Stimulated activated naive CD8-positive, alpha-beta T cell treated with anti-CD3 and anti-CD28 coated beads, Interleukin-15, Interleukin-2, amounts not matched to agents 100 U/mL and 50 U/mL, for 24 hours (primary cell): ENCODE measurements around the gene TREML4.

Source experiments
- ATAC-seq: fragments of 150-1000 bp; cut with Tn5 transposase; one replicate; pipeline ENCODE4 v1.10.0; 2021
- DNase-seq: peaks from one replicate; pipeline ENCODE4 v3.0.0; 2021

TREML4 gene

GRCh38 chr6:41255638-41256246, 27.6 kb downstream of the TREML4 start:
- no peak for ATAC-seq
- DNase-seq = no peak

GRCh38 chr6:41256383-41256782, 28.2 kb downstream of the TREML4 start:
- DNase-seq (no peak), ATAC-seq (no peak)

GRCh38 chr6:41257369-41258195, 29.4 kb downstream of the TREML4 start:
- ATAC-seq (no peak), DNase-seq (no peak)

GRCh38 chr6:41258196-41258493, 30.0 kb downstream of the TREML4 start:
- DNase-seq (no peak), ATAC-seq (no peak)

- DNase-seq = no peak
Observed at GRCh38 chr6:41262401-41262800, 34.3 kb downstream of the TREML4 start.

GRCh38 chr6:41263267-41263666, 35.1 kb downstream of the TREML4 start:
- DNase-seq = no peak
- ATAC-seq = no peak

More at GRCh38 chr6:41262401-41262800, 34.3 kb downstream of the TREML4 start:
- no peak for ATAC-seq

GRCh38 chr6:41266541-41266940, 38.4 kb downstream of the TREML4 start:
- no peak for DNase-seq
- no peak for ATAC-seq

GRCh38 chr6:41268478-41268877, 40.3 kb downstream of the TREML4 start:
- no peak for DNase-seq
- ATAC-seq = no peak

- ATAC-seq (no peak), DNase-seq (no peak)
Observed at GRCh38 chr6:41269166-41269565, 41.0 kb downstream of the TREML4 start.

GRCh38 chr6:41269716-41270115, 41.6 kb downstream of the TREML4 start:
- DNase-seq (no peak), ATAC-seq (no peak)

- DNase-seq (no peak), ATAC-seq (no peak)
Observed at GRCh38 chr6:41271901-41272395, 43.8 kb downstream of the TREML4 start.

GRCh38 chr6:41272591-41273240, 44.6 kb downstream of the TREML4 start:
- DNase-seq (no peak), ATAC-seq (no peak)

GRCh38 chr6:41273714-41274113, 45.6 kb downstream of the TREML4 start:
- DNase-seq = no peak
- ATAC-seq = no peak

GRCh38 chr6:41274256-41274655, 46.1 kb downstream of the TREML4 start:
- DNase-seq (no peak), ATAC-seq (no peak)

- DNase-seq (no peak), ATAC-seq (no peak)
Observed at GRCh38 chr6:41275489-41275888, 47.3 kb downstream of the TREML4 start.

- DNase-seq (no peak), ATAC-seq (no peak)
Observed at GRCh38 chr6:41277605-41278004, 49.5 kb downstream of the TREML4 start.

GRCh38 chr6:41278699-41279405, 50.7 kb downstream of the TREML4 start:
- DNase-seq (peak; percentile 71), ATAC-seq (peak; percentile 75)

GRCh38 chr6:41280381-41281057, 52.4 kb downstream of the TREML4 start:
- DNase-seq (no peak), ATAC-seq (no peak)

GRCh38 chr6:41283600-41283999, 55.5 kb downstream of the TREML4 start:
- ATAC-seq = no peak
- DNase-seq = no peak

GRCh38 chr6:41284726-41285125, 56.6 kb downstream of the TREML4 start:
- ATAC-seq (no peak), DNase-seq (no peak)

GRCh38 chr6:41286544-41287346, 58.6 kb downstream of the TREML4 start, which contains the start of gene TREM1:
Gene TREM1, minus strand, starts transcription at chr6:41286682. Its CDS starts 27 bp downstream, at chr6:41286655.
- DNase-seq (no peak), ATAC-seq (no peak)
